Amniotic epithelial cell (primary cell): ENCODE data around the gene ASB14.
A peak's percentile ranks its signal among the peaks of the same experiment; 100 is the strongest.

Source experiments
- DNase-seq: peaks from one replicate; pipeline ENCODE4 v3.0.0-alpha.2; 2010; ENCODE audit warnings: low read depth

ASB14 gene

DNA sequence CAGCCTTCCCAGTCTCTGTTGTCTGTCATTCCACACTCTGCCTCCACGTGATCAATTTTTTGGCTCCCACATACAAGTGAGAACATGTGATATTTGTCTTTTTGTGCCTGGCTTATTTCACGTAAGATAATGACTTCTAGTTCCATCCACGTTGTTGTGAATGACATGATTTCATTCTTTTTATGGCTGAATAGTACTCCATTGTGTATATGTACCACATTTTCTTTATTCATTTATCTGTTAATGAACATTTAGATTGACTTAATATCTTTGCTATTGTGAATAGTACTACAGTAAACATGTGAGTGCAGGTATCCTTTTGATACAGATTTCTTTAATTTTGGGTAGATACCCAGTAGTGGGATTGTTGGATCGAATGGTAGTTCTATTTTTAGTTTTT is 31.4 kb downstream of the ASB14 start:
- DNase-seq: no peak

DNA sequence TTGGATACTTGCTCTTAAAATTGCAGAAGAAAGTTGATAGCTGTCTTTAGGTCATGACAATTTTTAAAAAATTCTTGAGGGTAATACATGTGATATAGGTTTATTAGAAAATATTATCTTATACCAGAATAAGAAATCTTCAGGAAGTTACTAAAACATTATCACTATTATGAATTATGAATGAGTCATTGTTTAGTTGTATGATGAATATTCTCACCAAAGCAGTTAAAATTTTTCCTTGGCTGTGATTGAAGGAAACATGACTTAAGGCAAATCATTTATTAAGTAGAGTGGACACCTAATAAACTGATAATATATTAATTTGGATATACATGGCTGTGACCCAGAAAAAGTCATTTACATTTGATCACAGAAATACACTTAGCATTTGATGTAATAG is 34.8 kb downstream of the ASB14 start:
- no peak for DNase-seq

DNA sequence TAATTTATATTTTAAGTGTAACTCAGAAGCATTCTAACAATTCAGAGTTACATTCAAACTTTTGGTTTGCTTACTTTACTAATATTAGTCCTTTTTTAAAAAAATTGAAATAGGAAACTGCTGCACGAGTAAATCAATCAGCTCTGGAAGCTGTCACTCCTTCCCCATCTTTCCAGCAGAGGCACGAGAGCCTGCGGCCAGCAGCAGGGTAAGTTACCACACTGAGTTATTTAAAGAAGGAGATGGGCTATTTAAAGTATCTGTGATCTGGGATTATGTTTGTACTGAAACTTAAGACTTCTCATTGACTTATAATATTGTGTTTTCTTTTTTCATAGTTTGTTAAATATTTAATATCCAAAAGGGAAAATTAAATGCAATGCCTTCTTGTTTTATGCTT is 35.6 kb downstream of the ASB14 start:
- DNase-seq: no peak

DNA sequence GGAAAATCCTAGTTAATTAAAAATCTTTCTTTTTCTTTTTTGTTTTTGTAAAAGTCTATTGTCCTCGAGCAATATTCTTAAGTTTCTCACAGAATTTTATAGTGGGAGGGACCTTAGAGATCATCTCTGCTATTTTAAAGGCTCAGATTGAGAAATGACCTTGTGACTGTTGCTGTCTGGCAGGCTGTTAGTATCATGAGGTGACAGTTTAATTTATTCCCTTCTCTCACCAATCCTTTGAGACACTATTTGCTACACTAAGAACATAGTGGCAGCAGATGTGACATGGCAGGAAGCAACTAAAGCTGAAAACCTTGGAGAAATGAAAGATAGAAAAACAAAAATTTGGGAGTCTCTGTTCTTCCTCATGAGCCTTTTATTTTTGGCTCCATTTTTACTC is 40.1 kb downstream of the ASB14 start:
- no peak for DNase-seq

DNA sequence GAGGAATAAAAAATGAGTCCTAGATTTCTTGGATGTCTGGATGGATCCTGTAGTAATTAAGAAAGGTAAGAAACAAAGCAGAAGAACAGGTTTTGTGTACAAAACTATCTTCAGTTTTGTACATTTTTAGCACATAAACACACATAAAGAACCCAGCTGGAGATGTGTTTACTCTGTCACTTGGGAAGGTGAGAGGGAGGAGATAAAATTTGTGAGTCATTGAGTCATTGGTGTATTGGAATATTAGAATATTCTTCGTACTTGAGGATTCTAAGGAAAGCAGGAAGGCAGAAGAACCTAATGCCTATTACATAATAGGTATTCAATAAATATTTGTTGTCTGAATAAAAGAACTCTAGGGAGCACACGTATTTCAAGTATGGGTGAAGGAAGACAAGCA is 47.5 kb downstream of the ASB14 start:
- no peak for DNase-seq

DNA sequence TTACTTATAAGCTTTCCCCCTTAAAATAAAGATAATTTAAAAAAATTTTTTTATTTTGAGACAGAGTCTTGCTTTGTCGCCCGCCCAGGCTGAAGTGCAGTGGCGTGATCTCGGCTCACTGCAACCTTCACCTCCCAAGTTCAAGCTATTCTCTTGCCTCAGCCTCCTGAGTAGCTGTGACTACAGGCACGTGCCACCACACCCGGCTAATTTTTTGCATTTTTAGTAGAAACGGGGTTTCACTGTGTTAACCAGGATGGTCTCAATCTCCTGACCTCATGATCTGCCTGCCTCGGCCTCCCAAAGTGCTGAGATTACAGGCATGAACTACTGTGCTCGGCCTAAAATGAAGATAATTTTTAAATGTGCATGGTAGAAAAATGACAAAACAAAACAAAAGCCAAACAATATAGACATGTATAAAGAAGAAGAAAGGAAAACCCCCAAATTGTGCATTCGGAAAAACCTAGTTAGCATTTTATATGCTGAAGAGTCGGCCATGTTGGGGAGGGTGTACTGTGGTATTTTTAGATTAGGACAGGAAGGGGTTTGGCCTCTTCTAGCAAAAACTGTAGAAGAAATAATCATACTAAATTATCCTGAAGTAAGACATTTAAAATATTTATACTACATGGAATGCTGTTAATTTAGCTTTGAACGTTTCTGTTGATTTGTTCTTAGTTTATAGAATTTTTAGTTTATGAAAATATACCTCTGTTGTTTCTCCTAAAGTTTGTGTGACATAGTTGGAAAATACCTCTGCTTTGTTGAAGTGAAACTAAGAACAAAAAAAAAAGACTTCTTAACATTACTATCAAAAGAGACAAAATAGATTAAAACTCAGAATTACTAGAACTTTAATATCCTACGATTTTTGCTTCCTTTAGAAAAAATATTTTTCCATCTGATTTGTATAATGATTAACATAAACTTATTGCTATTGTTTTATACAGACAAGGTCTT is 57.6 kb downstream of the ASB14 start:
- DNase-seq: no peak

DNA sequence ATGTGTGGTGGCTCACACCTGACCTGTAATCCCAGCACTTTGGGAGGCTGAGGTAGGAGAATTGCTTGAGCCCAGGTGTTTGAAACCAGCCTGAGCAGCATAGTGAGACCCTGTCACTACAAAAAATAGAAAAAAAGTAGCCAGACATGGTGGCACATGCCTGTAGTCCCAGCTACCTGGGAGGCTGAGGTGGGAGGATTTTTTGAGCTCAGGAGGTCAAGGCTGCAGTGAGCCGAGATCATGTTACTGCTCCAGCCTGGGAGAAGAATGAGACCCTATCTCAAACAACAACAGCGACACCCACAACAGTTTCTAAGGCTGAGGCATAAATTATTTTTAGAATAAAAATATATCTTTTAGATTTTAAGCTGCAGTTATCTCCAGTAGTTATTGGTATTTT is 58.7 kb downstream of the ASB14 start:
- no peak for DNase-seq

DNA sequence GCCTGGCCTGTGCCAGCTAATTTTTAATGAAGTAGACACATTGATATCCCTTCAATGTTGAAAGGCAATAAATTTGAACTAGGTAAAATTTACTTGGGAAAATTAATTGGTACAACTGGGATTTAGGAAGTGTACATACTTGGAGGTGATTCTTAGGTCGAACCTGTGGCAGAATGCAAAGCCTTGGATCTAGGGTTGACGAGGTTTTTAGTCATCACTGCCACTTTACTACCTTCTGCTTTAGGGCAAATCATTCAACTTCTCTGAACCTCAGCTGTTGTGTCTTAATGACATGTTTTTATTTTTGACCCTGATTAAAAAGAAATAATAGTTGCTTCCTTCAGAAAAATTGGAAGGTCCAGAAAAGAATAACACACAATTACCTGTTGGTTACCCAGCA is 62.5 kb downstream of the ASB14 start:
- no peak for DNase-seq

DNA sequence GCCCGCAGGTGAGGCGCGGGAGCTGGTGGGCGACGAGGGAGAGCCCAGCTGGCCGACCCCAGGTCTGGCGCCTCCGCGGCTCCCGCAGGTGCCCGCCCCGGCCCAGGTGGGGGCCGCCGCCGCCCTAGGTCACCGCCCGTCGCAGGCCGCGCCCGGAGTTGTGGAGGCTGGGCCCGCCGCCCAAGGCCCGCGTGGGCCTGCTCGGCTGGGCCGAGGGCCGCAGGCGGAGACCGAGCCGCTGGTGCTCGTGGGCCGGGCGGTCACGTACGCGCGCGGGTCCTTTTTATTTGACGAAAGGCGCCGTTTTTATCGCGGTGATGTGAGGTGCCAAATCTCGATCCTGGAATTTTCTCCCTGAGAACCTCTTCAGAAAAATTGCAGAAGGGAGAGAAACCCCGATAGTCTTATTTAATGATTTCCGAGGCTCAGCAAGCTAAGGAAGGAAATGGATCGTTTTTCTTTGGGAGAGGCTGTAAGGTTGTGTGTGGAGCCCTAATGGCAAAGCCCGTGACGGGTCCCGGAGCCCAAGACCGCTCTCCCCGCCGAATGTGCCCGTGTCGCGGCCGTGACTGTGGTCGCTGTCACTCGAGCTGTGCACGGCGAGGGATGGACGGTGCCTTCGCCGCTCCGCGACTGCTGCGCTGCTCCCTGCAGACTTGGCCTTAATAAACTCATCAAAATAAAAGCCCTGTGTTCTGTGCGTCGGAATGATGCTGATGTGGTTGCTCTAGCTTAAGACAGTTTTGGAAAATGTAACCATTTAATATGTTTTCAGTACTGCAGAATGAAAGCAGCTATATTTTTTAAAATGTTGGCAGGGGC is 64.3 kb downstream of the ASB14 start:
- DNase-seq: peak; percentile 57

DNA sequence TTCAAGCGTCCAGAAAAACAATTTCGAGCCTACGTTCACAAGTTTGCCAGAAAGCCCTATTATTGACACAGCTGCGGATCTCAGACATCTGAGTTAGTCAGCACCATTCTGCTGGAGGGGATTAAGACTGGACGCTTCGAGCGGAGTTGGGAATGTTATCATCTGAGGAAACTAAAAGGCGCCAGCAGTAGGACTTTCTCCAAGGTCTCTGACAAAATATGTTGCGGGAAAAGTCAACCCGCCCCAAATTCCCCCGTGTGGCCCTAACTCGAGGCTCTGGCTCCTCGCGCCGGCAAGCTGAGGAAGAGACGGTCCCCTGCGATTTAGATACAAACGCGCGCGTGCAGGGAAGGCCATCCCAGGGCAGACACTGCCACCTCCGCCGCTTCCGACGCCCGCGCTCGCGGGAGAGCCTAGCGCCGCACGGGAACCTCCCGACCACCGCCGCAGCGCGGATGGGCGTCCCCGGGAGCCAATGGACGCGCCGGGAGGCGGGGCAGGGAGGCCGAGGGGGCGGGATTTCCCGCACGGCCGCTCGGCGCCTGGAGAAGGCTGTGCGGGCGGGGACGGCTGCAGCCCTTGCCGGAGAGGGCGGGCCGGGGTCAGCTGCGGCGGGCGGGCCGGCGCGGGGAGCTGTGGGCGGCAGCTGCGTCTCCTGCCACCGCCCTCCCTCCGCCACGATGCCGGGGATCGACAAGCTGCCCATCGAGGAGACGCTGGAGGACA is 65.1 kb downstream of the ASB14 start, which contains the start of gene APPL1:
APPL1 (plus strand) TSS at position 526 of the 726 bp plus-strand sequence; CDS start at position 681, 155 bp downstream.
- peak; percentile 78 for DNase-seq

DNA sequence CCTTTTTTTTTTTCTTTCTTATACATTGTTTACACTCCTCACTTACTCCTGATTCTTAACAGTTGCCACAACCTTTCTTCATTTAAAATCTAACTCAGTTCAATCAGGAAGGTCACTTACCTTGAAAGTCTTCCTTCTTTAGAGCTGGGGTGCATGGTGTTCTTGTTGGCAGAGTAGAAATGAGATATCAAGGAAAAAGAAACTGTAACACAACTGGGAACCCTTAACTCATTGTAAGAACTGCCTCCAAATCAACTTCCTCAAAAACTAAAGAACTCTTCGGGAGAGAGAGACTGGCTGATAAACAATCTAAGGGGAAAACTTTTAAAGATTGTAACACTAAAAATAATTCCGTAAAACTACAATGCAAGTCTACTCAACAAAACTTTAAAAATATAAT is 66.3 kb downstream of the ASB14 start:
- no peak for DNase-seq

DNA sequence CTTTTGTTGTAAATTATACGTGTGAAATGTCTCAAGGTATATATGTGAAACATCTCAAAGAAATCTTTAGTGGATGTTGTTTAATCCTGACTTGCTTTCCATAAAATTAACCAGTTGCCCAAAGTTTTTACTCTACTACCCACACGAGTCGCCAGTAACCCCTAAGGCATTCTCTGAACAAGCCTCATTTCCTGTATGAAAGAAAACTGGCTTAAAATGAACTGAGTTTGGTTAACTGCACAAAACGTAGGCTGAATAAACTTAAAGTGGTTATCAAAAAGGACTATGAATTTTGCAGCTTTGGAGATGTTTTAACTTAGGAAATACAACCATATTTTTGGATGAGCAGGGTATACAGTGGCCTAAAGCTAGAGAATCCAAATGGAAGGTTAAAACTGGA is 67.6 kb downstream of the ASB14 start:
- DNase-seq: no peak

DNA sequence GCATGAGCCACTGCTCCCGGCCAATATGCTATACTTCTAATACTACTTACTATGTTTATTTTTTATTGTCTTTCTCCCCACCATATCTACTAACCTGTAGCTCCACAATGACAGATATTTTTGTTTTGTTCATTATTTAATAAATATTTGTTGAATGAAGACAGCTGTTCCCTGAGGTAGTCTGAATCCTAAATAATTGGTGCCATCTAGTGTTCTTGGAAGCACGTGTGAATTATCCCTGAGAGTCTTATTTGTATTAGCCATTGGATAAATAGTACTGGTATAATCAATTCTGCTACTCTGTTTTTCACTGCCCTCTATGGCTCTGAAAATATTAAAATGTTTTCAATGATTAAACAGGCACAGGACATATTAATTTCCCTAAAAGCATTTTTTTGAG is 70.6 kb downstream of the ASB14 start:
- no peak for DNase-seq
